Smooth muscle cell (in vitro differentiated cells): ENCODE measurements around the gene DGKI. TPM values are rescaled to one million over a fixed set of nuclear protein-coding genes. Genes with fewer than 3 reads are reported as not detected.

Source experiments
- DNase-seq: peaks from one replicate; lab custom pipeline; 2025; ENCODE audit not compliant: unreplicated experiment; lab: John Stamatoyannopoulos, UW
- H2AFZ ChIP-seq: fragments of 200-600 bp; sonication (generic); 2 replicates; pipeline ENCODE4 v1.6.0; 2016; ENCODE audit warnings: antibody characterized with exemption, low read depth, mild to moderate bottlenecking
- H3F3A ChIP-seq: fragments of 200-600 bp; sonication (generic); 2 replicates; pipeline ENCODE4 v1.6.0; 2017; ENCODE audit warnings: antibody characterized with exemption, low read depth
- H3K27ac ChIP-seq: fragments of 200-600 bp; sonication (generic); 2 replicates; pipeline ENCODE4 v1.5.1; 2016; ENCODE audit warnings: low read depth, mild to moderate bottlenecking
- H3K27me3 ChIP-seq: fragments of 200-600 bp; sonication (generic); 2 replicates; pipeline ENCODE4 v1.6.1; 2016; ENCODE audit warnings: low read depth, mild to moderate bottlenecking
- H3K36me3 ChIP-seq: fragments of 200-600 bp; sonication (generic); 2 replicates; pipeline ENCODE4 v1.5.1; 2016; ENCODE audit warnings: low read depth
- H3K4me1 ChIP-seq: fragments of 200-600 bp; sonication (generic); 2 replicates; pipeline ENCODE4 v1.5.1; 2016; ENCODE audit warnings: low read depth
- H3K4me2 ChIP-seq: fragments of 200-600 bp; sonication (generic); 2 replicates; pipeline ENCODE4 v1.6.0; 2016; ENCODE audit warnings: mild to moderate bottlenecking
- H3K4me3 ChIP-seq: fragments of 200-600 bp; sonication (generic); 2 replicates; pipeline ENCODE4 v1.5.1; 2016; ENCODE audit warnings: mild to moderate bottlenecking
- H3K79me2 ChIP-seq: fragments of 200-600 bp; sonication (generic); 2 replicates; pipeline ENCODE4 v1.6.0; 2016; ENCODE audit warnings: low read depth, mild to moderate bottlenecking
- H3K9ac ChIP-seq: fragments of 200-600 bp; sonication (generic); 2 replicates; pipeline ENCODE4 v1.6.0; 2016; ENCODE audit warnings: low read depth
- H3K9me3 ChIP-seq: fragments of 200-600 bp; sonication (generic); replicated peaks from 2 replicates; pipeline ENCODE4 v1.5.1; 2016; ENCODE audit warnings: low read depth
- H4K20me1 ChIP-seq: fragments of 200-600 bp; sonication (generic); 2 replicates; pipeline ENCODE4 v1.6.0; 2016; ENCODE audit warnings: low read depth
- CTCF ChIP-seq: fragments of 200-600 bp; sonication (generic); IDR thresholded peaks from 2 replicates; pipeline ENCODE4 v1.5.1; 2017; ENCODE audit warnings: borderline replicate concordance, mild to moderate bottlenecking, antibody characterized with exemption; ENCODE audit not compliant: insufficient read depth, poor library complexity, severe bottlenecking
- WGBS: methylation state at CpG from one replicate; pipeline ENCODE4 v1.1.7; 2016; ENCODE audit warnings: low lambda C conversion rate; 5-methylcytosine and 5-hydroxymethylcytosine counted together
- polyA plus RNA-seq: library from polyadenylated mRNA; unstranded; fragments of >200 nt; fragmentation: Nextera tagmentation; extraction: Ambion mirVana; gene quantifications from 2 replicates; pipeline ENCODE4 v1.2.1, GENCODE V29; 2016
- total RNA-seq: library from RNA; depleted of rRNA; stranded (reverse); fragments of >200 nt; gene quantifications from 2 replicates; pipeline ENCODE4 v1.2.3, GENCODE V29; 2014

DGKI gene
- total and polyA plus RNA-seq, 2 experiments from 2014 or later = 2.5 to 6.2 TPM

DNA sequence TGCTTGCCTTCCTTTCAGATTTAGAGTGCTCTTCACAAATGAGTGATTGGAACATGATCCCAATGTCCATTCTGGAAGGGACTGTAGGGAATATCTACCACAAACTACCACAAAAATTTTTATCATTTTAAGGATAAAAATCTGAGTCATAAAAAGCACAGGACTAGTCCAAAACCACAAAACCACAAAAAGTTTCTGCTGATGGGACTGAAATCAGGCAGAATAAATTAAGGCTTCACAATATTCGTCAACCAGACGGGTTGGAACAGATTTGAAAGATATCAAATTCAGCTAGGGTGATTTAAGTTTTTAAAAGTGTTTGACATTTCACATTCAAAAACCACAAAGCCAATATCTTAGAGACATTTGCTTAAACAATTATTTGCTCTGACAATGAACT, 403.2 kb downstream of the DGKI start:
- TF ChIP-seq CTCF = no peak
- 12% methylated on average over 2 of the region's 2 CpGs for WGBS
- H3F3A ChIP-seq = no peaks in the 10 kb centered on the region
- H4K20me1 ChIP-seq = no peaks in the 10 kb centered on the region
- H3K79me2 ChIP-seq = no peaks in the 10 kb centered on the region
- no peak overlapping the region for H3K4me3 ChIP-seq
- H3K9me3 ChIP-seq = no peaks in the 10 kb centered on the region
- no peak overlapping the region for H3K9ac ChIP-seq
- no peaks in the 10 kb centered on the region for H3K36me3 ChIP-seq
- H3K27me3 ChIP-seq = no peaks in the 10 kb centered on the region
- DNase-seq = no peak
- H3K27ac ChIP-seq = no peak overlapping the region
- H2AFZ ChIP-seq = no peak overlapping the region
- H3K4me2 ChIP-seq = peak overlapping the region; percentile 67
- H3K4me1 ChIP-seq = no peaks in the 10 kb centered on the region

DNA sequence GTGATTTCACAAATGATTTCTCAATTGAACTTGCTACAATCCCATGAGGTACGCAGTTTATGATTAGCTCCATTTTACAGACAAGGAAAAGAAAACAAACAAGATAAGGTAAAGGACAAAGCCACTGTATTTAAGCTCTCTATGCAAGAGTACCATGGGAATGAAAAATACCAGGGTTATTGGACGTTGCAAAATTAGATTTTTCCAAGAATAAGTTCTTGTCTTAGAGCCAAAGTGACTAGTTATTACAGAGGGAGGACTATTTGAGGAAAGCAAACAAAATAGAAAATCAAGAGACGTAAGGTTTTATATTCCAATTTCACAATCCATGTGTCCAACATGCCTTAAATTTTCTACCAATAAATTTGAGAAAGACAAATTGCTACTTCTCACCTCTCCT, 405.3 kb downstream of the DGKI start:
- H3K4me3 ChIP-seq = no peak overlapping the region
- no peaks in the 10 kb centered on the region for H4K20me1 ChIP-seq
- no peaks in the 10 kb centered on the region for H3K79me2 ChIP-seq
- no peak for TF ChIP-seq CTCF
- H3F3A ChIP-seq = no peaks in the 10 kb centered on the region
- no peak for DNase-seq
- H3K27ac ChIP-seq = no peak overlapping the region
- no peak overlapping the region for H3K4me2 ChIP-seq
- no peaks in the 10 kb centered on the region for H3K27me3 ChIP-seq
- no peaks in the 10 kb centered on the region for H3K9me3 ChIP-seq
- no peaks in the 10 kb centered on the region for H3K36me3 ChIP-seq
- H3K4me1 ChIP-seq = no peaks in the 10 kb centered on the region
- no peak overlapping the region for H3K9ac ChIP-seq
- WGBS = 95% methylated on average over 3 of the region's 3 CpGs
- no peak overlapping the region for H2AFZ ChIP-seq

- Histone ChIP-seq H3K4me3 (no peak overlapping the region), H3K79me2 (no peaks in the 10 kb centered on the region), H2AFZ (no peak overlapping the region), H3F3A (no peaks in the 10 kb centered on the region), H3K4me1 (peaks cover 2% of the 10 kb centered on the region), H3K27ac (no peak overlapping the region), H4K20me1 (no peaks in the 10 kb centered on the region), H3K4me2 (no peak overlapping the region), H3K27me3 (no peaks in the 10 kb centered on the region), H3K36me3 (no peaks in the 10 kb centered on the region), H3K9ac (no peak overlapping the region), H3K9me3 (no peaks in the 10 kb centered on the region)
- TF ChIP-seq CTCF = no peak
- 71% methylated on average over 6 of the region's 6 CpGs for WGBS
- no peak for DNase-seq
These were observed 406.6 kb downstream of the DGKI start for GRCh38 chr7:137439829-137440825.
